GM08714 (cell line): Measurements from ENCODE around the gene TLX3.

Source experiments
- H3K4me3 ChIP-seq: fragments of 200-500 bp; sonication (Bioruptor generic); 2 replicates; pipeline ENCODE4 v1.5.1; 2014; ENCODE audit warnings: mild to moderate bottlenecking, low read length, inconsistent platforms
- ZNF274 ChIP-seq: IDR thresholded peaks from 2 replicates; pipeline ENCODE4 v1.6.1; 2012; ENCODE audit warnings: mild to moderate bottlenecking, low read depth, low read length

TLX3 gene

GRCh38 chr5:171311322-171312077 lies 2.5 kb downstream of the TLX3 start:
- no peak overlapping the region for H3K4me3 ChIP-seq
- no peak for TF ChIP-seq ZNF274

- no peak overlapping the region for H3K4me3 ChIP-seq
- TF ChIP-seq ZNF274, result no peak
Measured at GRCh38 chr5:171312129-171312974, 3.3 kb downstream of the TLX3 start.

GRCh38 chr5:171313481-171314206 lies 4.6 kb downstream of the TLX3 start:
- TF ChIP-seq ZNF274, result no peak
- no peak overlapping the region for H3K4me3 ChIP-seq

GRCh38 chr5:171314728-171315385 lies 5.8 kb downstream of the TLX3 start:
- no peak for TF ChIP-seq ZNF274
- no peak overlapping the region for H3K4me3 ChIP-seq

GRCh38 chr5:171315386-171315891 lies 6.4 kb downstream of the TLX3 start:
- TF ChIP-seq ZNF274, result no peak
- no peak overlapping the region for H3K4me3 ChIP-seq

- no peak overlapping the region for H3K4me3 ChIP-seq
- no peak for TF ChIP-seq ZNF274
Measured at GRCh38 chr5:171315925-171316257, 6.8 kb downstream of the TLX3 start.

- no peak overlapping the region for H3K4me3 ChIP-seq
- no peak for TF ChIP-seq ZNF274
Measured at GRCh38 chr5:171316258-171317121, 7.4 kb downstream of the TLX3 start.

GRCh38 chr5:171317230-171317629 lies 8.2 kb downstream of the TLX3 start:
- TF ChIP-seq ZNF274, result no peak
- H3K4me3 ChIP-seq, result no peak overlapping the region

- TF ChIP-seq ZNF274, result no peak
- no peak overlapping the region for H3K4me3 ChIP-seq
Measured at GRCh38 chr5:171318026-171318425, 9.0 kb downstream of the TLX3 start.

GRCh38 chr5:171321447-171321846 lies 12.4 kb downstream of the TLX3 start:
- no peak for TF ChIP-seq ZNF274
- H3K4me3 ChIP-seq, result no peak overlapping the region

- H3K4me3 ChIP-seq, result no peak overlapping the region
- no peak for TF ChIP-seq ZNF274
Measured at GRCh38 chr5:171322527-171322926, 13.5 kb downstream of the TLX3 start.

GRCh38 chr5:171323007-171323406 lies 14.0 kb downstream of the TLX3 start:
- TF ChIP-seq ZNF274, result no peak
- no peak overlapping the region for H3K4me3 ChIP-seq

- TF ChIP-seq ZNF274, result no peak
- no peak overlapping the region for H3K4me3 ChIP-seq
Measured at GRCh38 chr5:171323806-171324632, 15.0 kb downstream of the TLX3 start.
